GM12891 (cell line): ENCODE results near the gene CHMP4B.

ENCODE experiments used
- DNase-seq: peaks from one replicate; pipeline ENCODE4 v3.0.0; 2011; ENCODE audit warnings: low spot score; ENCODE audit not compliant: insufficient read length
- FAIRE-seq: peaks from 2 replicates; lab custom pipeline; 2011; peaks lifted over from hg19 to GRCh38; lab: Jason Lieb, UNC
- PAX5 ChIP-seq: IDR thresholded peaks from 2 replicates; pipeline ENCODE4 v1.6.1; 2011; ENCODE audit warnings: low read length, moderate library complexity, mild to moderate bottlenecking; ENCODE audit not compliant: insufficient read depth, severe bottlenecking
- POLR2A ChIP-seq: IDR thresholded peaks from 2 replicates; pipeline ENCODE4 v1.6.1; 2011; ENCODE audit warnings: low read depth, low read length, control low read depth
- POLR2AphosphoS5 ChIP-seq: IDR thresholded peaks from 2 replicates; pipeline ENCODE4 v1.6.1; 2011; ENCODE audit warnings: low read depth, low read length, control low read depth
- POU2F2 ChIP-seq: IDR thresholded peaks from 2 replicates; pipeline ENCODE4 v1.6.1; 2011; ENCODE audit warnings: low read depth, mild to moderate bottlenecking, control low read depth, low read length, moderate library complexity
- SPI1 ChIP-seq: IDR thresholded peaks from 2 replicates; pipeline ENCODE4 v1.6.1; 2011; ENCODE audit warnings: low read depth, low read length, control low read depth
- TAF1 ChIP-seq: IDR thresholded peaks from 2 replicates; pipeline ENCODE4 v1.6.1; 2011; ENCODE audit warnings: low read depth, low read length, control low read depth

The CHMP4B gene

DNA sequence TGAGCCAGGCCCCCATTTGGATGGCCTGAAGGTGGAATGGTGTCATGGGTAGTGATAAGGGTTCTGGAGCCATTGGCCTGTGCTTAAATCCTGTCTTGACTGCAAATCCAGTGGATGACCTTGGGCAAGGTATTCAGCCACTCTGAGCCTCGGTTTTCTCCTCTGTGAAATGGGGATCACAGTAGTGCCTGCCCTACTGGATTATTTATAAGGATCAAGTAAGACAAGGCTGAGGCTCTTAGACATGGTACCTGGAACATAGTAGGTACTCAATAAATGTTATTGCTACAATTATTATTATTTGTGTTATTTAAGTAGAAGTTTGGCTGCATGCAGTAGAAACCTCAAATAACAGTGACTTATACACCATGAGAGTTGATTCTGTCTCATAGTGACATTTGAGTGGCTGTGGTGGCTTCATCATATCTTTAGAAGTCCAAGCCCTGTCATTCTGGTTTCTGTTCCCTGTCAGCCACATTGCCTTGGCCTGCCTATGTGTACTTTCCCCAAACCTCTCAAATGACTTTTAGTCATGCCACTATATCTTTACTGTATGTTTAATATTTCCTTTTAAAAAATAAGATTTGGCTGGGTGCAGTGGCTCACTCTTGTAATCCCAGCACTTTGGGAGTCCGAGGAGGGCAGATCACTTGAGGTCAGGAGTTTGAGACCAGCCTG is 37.6 kb upstream of the CHMP4B start:
- TF ChIP-seq POLR2AphosphoS5 (no peak), POU2F2 (0 out of 2 replicates have a peak, but pooled peaks have one; percentile 14), PAX5 (no peak), SPI1 (peak; percentile 91)
- FAIRE-seq: peak; percentile 81
- DNase-seq: peak; percentile 50

DNA sequence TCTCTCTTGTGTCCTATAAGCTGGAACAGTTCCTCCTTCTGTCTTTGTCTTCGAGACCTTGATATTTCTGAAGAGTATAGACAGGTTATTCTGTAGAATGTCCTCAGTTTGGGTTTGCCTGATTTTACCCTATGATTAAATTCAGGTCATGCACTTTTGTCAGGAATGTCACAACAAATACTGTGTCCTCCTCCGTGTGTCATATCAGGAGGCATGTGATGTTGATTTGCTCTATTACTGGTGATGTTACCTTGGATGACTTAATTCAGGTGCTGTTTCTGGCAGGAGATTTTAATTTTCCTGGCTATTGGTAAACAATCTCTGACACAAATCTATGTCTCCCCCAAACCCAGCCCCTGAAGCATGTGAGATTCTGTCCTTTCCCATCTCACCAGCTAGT is 33.3 kb upstream of the CHMP4B start:
- TF ChIP-seq POU2F2: no peak
- TF ChIP-seq SPI1: 0 out of 2 replicates have a peak, but pooled peaks have one; percentile 21
- TF ChIP-seq TAF1: no peak
- no peak for TF ChIP-seq PAX5
- no peak for TF ChIP-seq POLR2AphosphoS5
- TF ChIP-seq POLR2A: no peak
- DNase-seq: no peak
- peak; percentile 80 for FAIRE-seq

DNA sequence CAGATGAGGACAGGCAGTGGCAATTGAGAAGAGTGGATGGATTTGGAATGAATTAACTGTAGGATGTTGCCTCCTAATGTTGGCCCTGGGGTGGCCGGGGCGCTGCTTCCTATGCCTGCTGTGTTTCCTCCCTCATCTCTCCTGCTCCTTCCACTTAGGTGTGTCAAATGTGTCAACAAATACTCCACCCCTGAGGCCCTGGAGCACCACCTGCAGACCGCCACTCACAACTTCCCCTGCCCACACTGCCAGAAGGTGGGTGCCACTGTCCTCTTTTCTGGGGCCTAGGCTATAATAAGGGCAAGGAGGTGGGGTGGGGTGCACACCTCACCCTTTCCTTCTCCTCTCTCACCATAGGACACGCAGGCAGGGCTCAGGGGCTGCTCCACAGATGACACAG is 30.0 kb upstream of the CHMP4B start:
- no peak for FAIRE-seq
- DNase-seq: no peak
- no peak for TF ChIP-seq SPI1
- TF ChIP-seq TAF1: no peak
- no peak for TF ChIP-seq POU2F2
- no peak for TF ChIP-seq PAX5

DNA sequence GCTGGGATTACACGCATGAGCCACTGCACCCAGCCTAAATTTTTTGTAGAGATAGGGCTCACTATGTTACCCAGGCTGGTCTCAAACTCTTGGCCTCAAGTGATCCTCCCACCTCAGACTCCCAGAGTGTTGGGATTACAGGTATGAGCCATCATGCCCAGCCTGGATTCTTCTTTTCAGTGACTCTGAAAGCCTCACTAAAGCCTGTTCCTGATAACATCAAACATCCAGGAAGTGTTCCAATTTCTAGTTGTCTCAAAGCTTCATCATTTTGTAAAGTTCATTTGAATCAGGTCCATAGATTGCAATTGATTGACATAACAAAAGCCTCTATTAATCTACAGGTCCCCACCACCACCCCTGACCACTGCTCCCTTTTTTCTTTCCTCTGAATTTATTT is 29.2 kb upstream of the CHMP4B start:
- no peak for FAIRE-seq
- no peak for DNase-seq

DNA sequence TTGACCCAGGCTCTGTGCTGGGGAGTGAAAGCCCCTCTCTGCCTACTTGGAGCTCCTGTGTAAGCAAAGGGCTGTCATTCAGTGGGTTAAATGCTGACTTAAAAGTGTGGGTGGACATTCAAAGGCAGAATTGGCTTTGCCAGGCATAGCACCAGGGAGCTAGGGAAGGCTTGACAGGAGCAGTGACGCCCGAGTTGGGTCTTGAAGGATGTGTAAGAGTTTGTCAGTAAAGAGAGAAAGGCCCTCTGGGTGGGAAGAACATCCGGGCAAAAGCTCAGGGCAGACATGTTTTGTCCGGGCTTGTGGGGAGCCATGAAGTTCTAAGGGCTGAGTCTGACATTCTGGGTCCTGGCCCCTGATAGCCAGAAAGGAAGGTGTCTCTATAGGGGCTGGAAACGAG is 27.9 kb upstream of the CHMP4B start:
- no peak for DNase-seq
- FAIRE-seq: no peak
- no peak for TF ChIP-seq PAX5
- no peak for TF ChIP-seq SPI1
- TF ChIP-seq POU2F2: no peak
- TF ChIP-seq POLR2A: no peak
- TF ChIP-seq POLR2AphosphoS5: no peak
- no peak for TF ChIP-seq TAF1

More for the DNA sequence above, 29.2 kb upstream of the CHMP4B start:
- TF ChIP-seq TAF1 (no peak), POLR2A (no peak), POU2F2 (no peak), SPI1 (no peak), PAX5 (no peak), POLR2AphosphoS5 (no peak)

DNA sequence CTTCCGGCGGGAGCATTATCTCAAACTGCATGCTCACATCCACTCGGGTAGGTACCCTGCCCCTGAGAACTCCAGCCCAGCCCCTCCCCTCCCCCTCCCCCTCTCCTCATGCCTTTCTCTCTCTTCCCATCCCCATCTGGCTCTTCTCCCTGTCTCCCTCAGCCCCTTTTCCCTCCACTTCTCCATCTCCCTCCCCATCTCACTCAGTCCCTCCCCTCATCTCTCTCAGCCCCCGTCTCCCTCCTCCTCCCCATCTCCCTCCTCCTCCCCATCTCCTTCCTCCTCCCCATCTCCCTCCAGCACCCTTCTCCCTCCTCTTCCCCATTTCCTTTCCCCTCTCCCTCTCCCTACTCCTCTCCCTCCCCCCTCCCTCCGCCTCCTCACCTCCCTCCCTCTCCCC is 27.3 kb upstream of the CHMP4B start:
- no peak for TF ChIP-seq POLR2A
- no peak for TF ChIP-seq POU2F2
- TF ChIP-seq POLR2AphosphoS5: no peak
- TF ChIP-seq SPI1: no peak
- TF ChIP-seq PAX5: no peak
- TF ChIP-seq TAF1: no peak
- no peak for FAIRE-seq
- DNase-seq: no peak

DNA sequence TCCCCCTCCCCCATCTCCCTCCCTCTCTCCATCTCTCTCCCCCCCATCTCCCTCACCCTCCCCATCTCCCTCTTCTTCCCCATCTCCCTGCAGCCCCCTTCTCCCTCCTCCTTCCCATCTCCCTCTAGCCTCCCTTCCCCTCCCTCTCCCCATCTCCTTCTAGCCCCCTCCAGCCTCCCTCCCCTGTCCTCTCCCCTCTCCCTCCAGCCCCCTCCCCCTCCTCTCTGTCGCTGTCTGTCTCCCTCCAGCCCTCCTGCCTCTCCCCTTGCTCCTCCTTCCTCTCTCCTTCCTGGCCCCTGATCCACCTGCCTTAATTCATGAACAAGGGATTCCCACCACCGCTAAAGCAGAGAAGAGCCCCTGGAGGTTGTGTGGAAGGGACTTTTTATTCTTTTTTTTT is 26.9 kb upstream of the CHMP4B start:
- no peak for FAIRE-seq
- TF ChIP-seq TAF1 (no peak), POLR2A (no peak), POLR2AphosphoS5 (no peak)
- DNase-seq: no peak

DNA sequence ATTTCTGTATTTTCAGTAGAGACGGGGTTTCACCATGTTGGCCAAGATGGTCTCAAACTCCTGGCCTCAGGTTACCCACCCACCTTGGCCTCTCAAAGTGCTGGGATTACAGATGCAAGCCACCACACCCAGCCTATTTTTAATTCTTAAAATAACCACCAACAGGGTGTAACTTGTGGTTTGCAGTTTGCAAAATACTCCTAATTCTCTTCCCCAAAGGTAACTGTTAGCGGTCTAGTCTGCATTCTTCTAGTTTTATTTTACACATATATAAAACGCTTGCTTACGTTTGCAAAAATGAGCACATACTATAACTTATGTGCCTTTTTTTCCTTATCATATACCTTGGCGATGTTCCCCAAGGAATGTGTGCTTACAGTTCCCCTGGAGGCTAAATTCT is 25.6 kb upstream of the CHMP4B start:
- no peak for TF ChIP-seq SPI1
- TF ChIP-seq PAX5: no peak
- TF ChIP-seq POLR2AphosphoS5: no peak
- TF ChIP-seq TAF1: no peak
- TF ChIP-seq POU2F2: no peak
- no peak for TF ChIP-seq POLR2A
- FAIRE-seq (no peak), DNase-seq (no peak)

DNA sequence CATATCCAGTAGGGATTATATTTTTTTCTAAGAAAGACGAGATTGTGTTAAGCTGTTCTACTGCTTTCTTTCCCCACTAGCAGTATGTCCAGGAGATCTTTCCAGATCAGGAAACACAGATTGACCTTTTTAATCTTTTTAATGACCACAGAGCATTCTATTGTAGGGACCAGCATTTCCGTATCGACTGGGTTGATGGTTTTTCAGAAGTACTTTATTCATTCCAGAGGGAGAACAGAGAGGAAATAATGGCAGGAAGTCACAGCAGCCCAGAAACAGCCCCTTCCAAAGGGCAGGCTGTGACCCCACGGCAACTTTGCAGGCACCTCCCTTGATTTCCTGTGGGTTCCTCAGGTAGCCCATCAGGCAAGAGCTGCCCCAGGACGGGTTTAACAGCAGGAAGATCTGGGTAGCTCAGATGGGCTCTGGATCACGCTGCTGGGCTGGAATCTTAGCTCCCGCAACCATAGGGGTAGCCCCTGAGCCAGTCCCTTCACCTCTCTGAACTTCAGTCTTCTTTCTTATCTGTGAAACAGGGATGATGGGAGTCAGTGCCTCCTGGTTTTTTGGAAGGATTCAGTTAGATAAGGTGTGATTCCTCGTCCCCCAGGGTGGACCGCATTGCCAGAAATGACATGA is 23.8 kb upstream of the CHMP4B start:
- FAIRE-seq: no peak
- TF ChIP-seq PAX5 (no peak), POLR2AphosphoS5 (no peak), TAF1 (no peak), POLR2A (no peak), POU2F2 (no peak), SPI1 (no peak)
- no peak for DNase-seq
